HG03196 (cell line): ENCODE data around the gene PRSS2.

Source experiments
- ATAC-seq: cut with Tn5 transposase; IDR thresholded peaks from one replicate; pipeline ENCODE4 v1.9.1; 2021; ENCODE audit not compliant: unreplicated experiment

The PRSS2 gene

DNA sequence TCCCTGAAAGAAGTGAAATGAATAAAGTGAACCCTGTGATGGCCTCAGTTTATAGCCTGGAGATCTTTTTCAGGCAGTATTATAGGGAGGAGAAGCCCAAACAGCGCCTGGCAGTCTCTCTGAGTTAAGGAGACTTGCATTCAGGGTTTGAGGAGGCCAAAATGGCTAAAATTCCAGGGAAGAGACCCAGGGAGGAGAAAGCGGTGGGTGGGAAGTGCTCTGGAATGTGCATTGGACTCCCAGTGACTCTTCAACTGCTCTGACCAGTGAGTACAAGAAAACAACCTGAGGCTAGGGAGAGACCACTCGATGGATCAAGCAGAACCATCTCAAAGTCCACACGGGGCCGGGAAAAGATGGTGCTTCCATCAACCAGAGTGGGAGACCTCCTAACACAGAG is 48.8 kb downstream of the PRSS2 start:
- ATAC-seq = no peak

DNA sequence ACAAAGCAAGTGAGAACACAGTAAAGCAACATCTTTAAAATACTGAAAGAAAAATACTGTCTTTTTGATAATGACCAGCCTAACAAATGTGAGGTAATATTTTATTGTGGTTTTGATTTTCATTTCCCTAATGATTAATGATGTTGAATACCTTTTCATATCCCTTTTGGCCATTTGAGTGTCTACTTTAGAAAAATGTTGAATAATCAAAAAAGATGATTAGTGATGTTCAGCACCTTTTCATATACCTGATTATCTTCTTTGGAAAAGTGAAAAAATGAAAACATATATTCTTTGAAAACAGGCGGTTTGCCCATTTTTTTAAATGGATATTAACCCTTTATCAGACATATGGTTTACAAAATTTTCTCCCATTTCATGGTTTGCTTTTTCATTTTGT is 51.9 kb downstream of the PRSS2 start:
- ATAC-seq = no peak
